SH-SY5Y (cell line): ENCODE results near the gene SLF2.

Source experiments
- GATA2 ChIP-seq: IDR thresholded peaks from 2 replicates; pipeline ENCODE4 v1.6.1; 2011; ENCODE audit warnings: mild to moderate bottlenecking, low read depth, low read length
- GATA3 ChIP-seq: IDR thresholded peaks from 2 replicates; pipeline ENCODE4 v1.6.1; 2011; ENCODE audit warnings: low read depth, mild to moderate bottlenecking, low read length, moderate library complexity

The SLF2 gene

GRCh38 chr10:100970076-100970913 is 57.5 kb downstream of the SLF2 start:
- TF ChIP-seq GATA2 (no peak), GATA3 (no peak)

- no peak for TF ChIP-seq GATA2
- no peak for TF ChIP-seq GATA3
Observed at GRCh38 chr10:100970914-100971811, 58.4 kb downstream of the SLF2 start.

GRCh38 chr10:100972115-100972903 is 59.5 kb downstream of the SLF2 start:
- no peak for TF ChIP-seq GATA2
- no peak for TF ChIP-seq GATA3

GRCh38 chr10:100972904-100973535 is 60.3 kb downstream of the SLF2 start:
- no peak for TF ChIP-seq GATA3
- TF ChIP-seq GATA2, result no peak

- TF ChIP-seq GATA3 (no peak), GATA2 (no peak)
Observed at GRCh38 chr10:100976906-100977305, 64.1 kb downstream of the SLF2 start.

- TF ChIP-seq GATA3 (no peak), GATA2 (no peak)
Observed at GRCh38 chr10:100977436-100977835, 64.7 kb downstream of the SLF2 start.

GRCh38 chr10:100978121-100978900 is 65.5 kb downstream of the SLF2 start:
- TF ChIP-seq GATA3 (no peak), GATA2 (no peak)

- no peak for TF ChIP-seq GATA3
- no peak for TF ChIP-seq GATA2
Observed at GRCh38 chr10:100978901-100979195, 66.1 kb downstream of the SLF2 start.

GRCh38 chr10:100979791-100980272 is 67.1 kb downstream of the SLF2 start:
- TF ChIP-seq GATA2 (no peak), GATA3 (no peak)

GRCh38 chr10:100980311-100980710 is 67.5 kb downstream of the SLF2 start:
- TF ChIP-seq GATA3 (no peak), GATA2 (no peak)

GRCh38 chr10:100980711-100981110 is 67.9 kb downstream of the SLF2 start:
- TF ChIP-seq GATA2 (no peak), GATA3 (no peak)

GRCh38 chr10:100981178-100981772 is 68.5 kb downstream of the SLF2 start:
- TF ChIP-seq GATA2, result no peak
- no peak for TF ChIP-seq GATA3
